MM.1S (cell line): Measurements from ENCODE around the gene EBP.
A peak's percentile ranks its signal among the peaks of the same experiment; 100 is the strongest.

Experiments
- DNase-seq: peaks from one replicate; pipeline ENCODE4 v3.0.0-alpha.2; 2015
- H2AFZ ChIP-seq: fragments of 300-600 bp; sonication (generic); 2 replicates; pipeline ENCODE4 v1.6.0; 2016; ENCODE audit warnings: antibody characterized with exemption, low read length
- H3F3A ChIP-seq: fragments of 300-600 bp; sonication (generic); 2 replicates; pipeline ENCODE4 v1.6.1; 2016; ENCODE audit warnings: mild to moderate bottlenecking, antibody characterized with exemption, low read length, moderate library complexity, mixed read lengths; ENCODE audit not compliant: insufficient read depth
- H3K27ac ChIP-seq: fragments of 300-600 bp; sonication (generic); 2 replicates; pipeline ENCODE4 v1.5.1; 2016; ENCODE audit warnings: mild to moderate bottlenecking, low read length
- H3K27me3 ChIP-seq: fragments of 300-600 bp; sonication (generic); replicated peaks from 2 replicates; pipeline ENCODE4 v1.6.0; 2016; ENCODE audit warnings: low read length; ENCODE audit not compliant: insufficient read depth
- H3K36me3 ChIP-seq: fragments of 300-600 bp; sonication (generic); replicated peaks from 2 replicates; pipeline ENCODE4 v1.6.1; 2016; ENCODE audit warnings: mild to moderate bottlenecking, low read length, mixed read lengths; ENCODE audit not compliant: insufficient read depth
- H3K4me1 ChIP-seq: fragments of 300-600 bp; sonication (generic); 2 replicates; pipeline ENCODE4 v1.6.1; 2016; ENCODE audit warnings: low read length, mixed read lengths
- H3K4me2 ChIP-seq: fragments of 300-600 bp; sonication (generic); 2 replicates; pipeline ENCODE4 v1.6.0; 2016; ENCODE audit warnings: low read depth, low read length
- H3K4me3 ChIP-seq: fragments of 300-600 bp; sonication (generic); 2 replicates; pipeline ENCODE4 v1.5.1; 2016; ENCODE audit warnings: low read length, mixed read lengths
- H3K79me2 ChIP-seq: fragments of 300-600 bp; sonication (generic); 2 replicates; pipeline ENCODE4 v1.6.1; 2016; ENCODE audit warnings: mixed run types, low read length, mixed read lengths
- H3K9ac ChIP-seq: fragments of 300-600 bp; sonication (generic); 2 replicates; pipeline ENCODE4 v1.6.1; 2016; ENCODE audit warnings: low read length, mixed read lengths
- H3K9me2 ChIP-seq: fragments of 300-600 bp; sonication (generic); replicated peaks from 2 replicates; pipeline ENCODE4 v1.6.1; 2016; ENCODE audit warnings: mild to moderate bottlenecking, low read length, mixed read lengths; ENCODE audit not compliant: insufficient read depth
- H3K9me3 ChIP-seq: fragments of 300-600 bp; sonication (generic); replicated peaks from 2 replicates; pipeline ENCODE4 v1.6.1; 2016; ENCODE audit warnings: mild to moderate bottlenecking, low read length, mixed read lengths; ENCODE audit not compliant: insufficient read depth
- H4K20me1 ChIP-seq: fragments of 300-600 bp; sonication (generic); 2 replicates; pipeline ENCODE4 v1.6.1; 2016; ENCODE audit warnings: mild to moderate bottlenecking, low read length, moderate library complexity, mixed read lengths; ENCODE audit not compliant: insufficient read depth
- EZH2 ChIP-seq: fragments of 300-600 bp; sonication (generic); optimal IDR thresholded peaks from 2 replicates; pipeline ENCODE3; 2017; ENCODE audit warnings: low read depth, mild to moderate bottlenecking, antibody characterized with exemption, low read length, mixed read lengths
- EZH2phosphoT487 ChIP-seq: fragments of 300-600 bp; sonication (generic); IDR thresholded peaks from 2 replicates; pipeline ENCODE4 v1.6.1; 2018; ENCODE audit warnings: antibody characterized with exemption, low read length
- TF ChIP-seq, protein P1 (sequence below): fragments of 300-600 bp; sonication (generic); IDR thresholded peaks from 2 replicates; pipeline ENCODE4 v1.5.1; 2016; ENCODE audit warnings: antibody characterized with exemption, low read length, mixed read lengths

The EBP gene

DNA sequence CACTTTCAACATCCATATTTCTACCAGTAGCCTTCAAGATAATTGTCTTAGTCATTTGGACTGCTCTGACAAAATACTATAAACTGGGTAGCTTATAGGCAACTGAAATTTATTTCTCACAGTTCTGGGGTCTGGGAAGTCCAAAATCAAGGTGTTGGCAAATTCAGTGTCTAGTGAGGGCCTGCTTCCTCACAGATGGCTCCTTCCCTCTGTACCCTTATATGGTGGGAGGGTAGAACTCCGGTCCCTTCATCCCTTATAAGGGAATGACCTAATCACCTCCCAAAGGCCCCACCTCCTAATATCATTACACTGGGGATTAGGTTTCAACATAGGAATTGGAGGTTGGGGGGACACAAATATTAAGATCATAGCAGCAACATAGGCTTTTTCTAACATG is 10.6 kb downstream of the EBP start:
- DNase-seq, result no peak
- TF ChIP-seq EZH2, result no peak
- no peak for TF ChIP-seq EZH2phosphoT487
- TF ChIP-seq, protein P1, sequence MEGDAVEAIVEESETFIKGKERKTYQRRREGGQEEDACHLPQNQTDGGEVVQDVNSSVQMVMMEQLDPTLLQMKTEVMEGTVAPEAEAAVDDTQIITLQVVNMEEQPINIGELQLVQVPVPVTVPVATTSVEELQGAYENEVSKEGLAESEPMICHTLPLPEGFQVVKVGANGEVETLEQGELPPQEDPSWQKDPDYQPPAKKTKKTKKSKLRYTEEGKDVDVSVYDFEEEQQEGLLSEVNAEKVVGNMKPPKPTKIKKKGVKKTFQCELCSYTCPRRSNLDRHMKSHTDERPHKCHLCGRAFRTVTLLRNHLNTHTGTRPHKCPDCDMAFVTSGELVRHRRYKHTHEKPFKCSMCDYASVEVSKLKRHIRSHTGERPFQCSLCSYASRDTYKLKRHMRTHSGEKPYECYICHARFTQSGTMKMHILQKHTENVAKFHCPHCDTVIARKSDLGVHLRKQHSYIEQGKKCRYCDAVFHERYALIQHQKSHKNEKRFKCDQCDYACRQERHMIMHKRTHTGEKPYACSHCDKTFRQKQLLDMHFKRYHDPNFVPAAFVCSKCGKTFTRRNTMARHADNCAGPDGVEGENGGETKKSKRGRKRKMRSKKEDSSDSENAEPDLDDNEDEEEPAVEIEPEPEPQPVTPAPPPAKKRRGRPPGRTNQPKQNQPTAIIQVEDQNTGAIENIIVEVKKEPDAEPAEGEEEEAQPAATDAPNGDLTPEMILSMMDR, result no peak
- no peak overlapping the region for H3K9ac ChIP-seq
- H3K4me2 ChIP-seq, result no peak overlapping the region
- no peaks in the 10 kb centered on the region for H3K79me2 ChIP-seq
- H3K27ac ChIP-seq, result no peak overlapping the region
- H3K9me3 ChIP-seq, result no peaks in the 10 kb centered on the region
- H3K4me1 ChIP-seq, result no peaks in the 10 kb centered on the region
- no peaks in the 10 kb centered on the region for H3F3A ChIP-seq
- no peaks in the 10 kb centered on the region for H3K27me3 ChIP-seq
- no peaks in the 10 kb centered on the region for H4K20me1 ChIP-seq
- H3K4me3 ChIP-seq, result no peak overlapping the region
- no peak overlapping the region for H2AFZ ChIP-seq
- H3K36me3 ChIP-seq, result no peaks in the 10 kb centered on the region
- no peaks in the 10 kb centered on the region for H3K9me2 ChIP-seq

DNA sequence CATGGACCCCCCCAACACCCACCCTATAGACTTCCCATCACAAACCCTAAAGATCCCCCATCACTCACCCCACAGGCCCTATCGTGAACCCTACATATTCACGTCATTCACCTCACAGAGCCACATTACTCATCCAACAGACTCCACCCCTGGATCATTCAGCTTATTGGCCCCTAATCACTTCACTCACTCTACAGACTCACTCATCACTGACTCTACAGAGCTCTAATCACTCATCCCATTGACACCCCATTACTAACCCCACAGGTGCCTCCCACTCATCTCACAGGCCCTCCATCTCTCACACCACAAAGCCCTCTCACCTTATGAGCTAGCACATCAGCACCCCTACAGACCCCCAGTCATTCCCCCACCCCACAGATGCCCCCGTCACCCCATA is 11.6 kb downstream of the EBP start:
- H4K20me1 ChIP-seq, result no peaks in the 10 kb centered on the region
- TF ChIP-seq EZH2phosphoT487 (no peak), EZH2 (no peak)
- TF ChIP-seq, protein P1, result no peak

DNA sequence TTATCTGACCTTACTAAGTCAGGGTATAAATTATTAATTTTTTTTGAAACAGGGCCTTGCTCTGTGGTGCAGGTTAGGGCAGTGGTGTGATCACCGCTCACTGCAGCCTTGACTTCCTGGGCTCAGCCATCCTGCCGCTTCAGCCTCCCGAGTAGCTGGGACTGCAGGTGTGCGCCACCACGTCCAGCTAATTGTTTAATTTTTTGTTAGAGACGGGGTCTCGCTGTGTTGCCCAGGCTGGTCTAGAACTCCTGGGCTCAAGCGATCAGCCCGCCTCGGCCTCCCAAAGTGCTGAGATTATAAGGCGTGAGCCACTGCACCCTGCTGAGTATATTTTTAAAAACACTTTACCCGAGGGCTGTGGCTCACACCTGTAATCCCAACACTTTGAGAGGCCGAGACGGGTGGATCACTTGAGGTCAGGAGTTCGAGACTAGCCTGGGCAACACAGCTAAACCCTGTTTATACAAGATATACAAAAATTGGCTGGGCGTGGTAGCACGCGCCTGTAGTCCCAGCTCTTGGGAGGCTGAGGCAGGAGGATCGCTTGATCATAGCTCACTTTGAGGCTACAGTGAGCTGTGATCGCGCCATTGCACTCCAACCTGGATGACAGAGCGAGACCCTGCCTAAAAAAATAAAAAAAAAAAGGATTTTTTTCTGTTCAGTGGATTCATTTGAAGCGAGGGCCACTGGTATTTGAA is 17.2 kb downstream of the EBP start:
- Histone ChIP-seq H4K20me1 (no peaks in the 10 kb centered on the region), H3F3A (peaks cover 18% of the 10 kb centered on the region), H3K36me3 (no peaks in the 10 kb centered on the region), H3K27ac (peak overlapping the region; percentile 6; the same call in 1 of the 2 replicates), H3K9me2 (no peaks in the 10 kb centered on the region), H2AFZ (peak overlapping the region; percentile 44), H3K79me2 (peaks cover 17% of the 10 kb centered on the region), H3K27me3 (no peaks in the 10 kb centered on the region), H3K4me1 (peaks cover 8% of the 10 kb centered on the region), H3K9me3 (no peaks in the 10 kb centered on the region), H3K4me3 (no peak overlapping the region), H3K4me2 (peak overlapping the region; percentile 45; the same call in 1 of the 2 replicates), H3K9ac (no peak overlapping the region)
- TF ChIP-seq EZH2 (no peak), EZH2phosphoT487 (no peak)
- TF ChIP-seq, protein P1, result no peak
- no peak for DNase-seq

More for the DNA sequence above, 11.6 kb downstream of the EBP start:
- Histone ChIP-seq H3K9me2 (no peaks in the 10 kb centered on the region), H3K9ac (no peak overlapping the region), H2AFZ (no peak overlapping the region), H3K4me3 (no peak overlapping the region), H3K36me3 (no peaks in the 10 kb centered on the region), H3K4me1 (no peaks in the 10 kb centered on the region), H3K27me3 (no peaks in the 10 kb centered on the region), H3F3A (no peaks in the 10 kb centered on the region), H3K79me2 (no peaks in the 10 kb centered on the region), H3K27ac (no peak overlapping the region), H3K4me2 (no peak overlapping the region), H3K9me3 (no peaks in the 10 kb centered on the region)
- DNase-seq, result no peak
